Measurements from ENCODE around the gene SEPTIN1. TPM values are rescaled to one million over a fixed set of nuclear protein-coding genes. Genes with fewer than 3 reads are reported as not detected.
"Not testable (repeated sequence)": the region's sequence is repeated elsewhere in the genome, so short reads cannot be mapped to it uniquely, and the experiment has no call there.

SEPTIN1 gene
- total RNA-seq, 8 experiments from 2014 or later, result 1.8 to 8.3 (median 4.1) TPM

- H3K4me1 ChIP-seq (replicated peaks in 1 of 2), result peaks cover 10 to 23% of the 10 kb centered on the region in 2 donors
- in situ Hi-C loops (cut with MboI; ENCODE audit: low pct_unique_long_range_greater_than_20kb in 2 of 9, low sequenced_read_pairs in 9 of 9, unreplicated experiment in 9 of 9), result no loop called here
- no peak overlapping the region for H3K4me3 ChIP-seq
- 30 to 88% (median 65%) methylated on average over 1 to 6 of the region's 23 CpGs; no CpG with 5 or more reads in 5 of the 10 experiments for WGBS, 10 experiments
- no peak overlapping the region for H3K27ac ChIP-seq
- ATAC-seq (replicated peaks in 6 of 8), result no peak
Observed at GRCh38 chr16:30398661-30399434, 16.5 kb upstream of the SEPTIN1 start.

DNA sequence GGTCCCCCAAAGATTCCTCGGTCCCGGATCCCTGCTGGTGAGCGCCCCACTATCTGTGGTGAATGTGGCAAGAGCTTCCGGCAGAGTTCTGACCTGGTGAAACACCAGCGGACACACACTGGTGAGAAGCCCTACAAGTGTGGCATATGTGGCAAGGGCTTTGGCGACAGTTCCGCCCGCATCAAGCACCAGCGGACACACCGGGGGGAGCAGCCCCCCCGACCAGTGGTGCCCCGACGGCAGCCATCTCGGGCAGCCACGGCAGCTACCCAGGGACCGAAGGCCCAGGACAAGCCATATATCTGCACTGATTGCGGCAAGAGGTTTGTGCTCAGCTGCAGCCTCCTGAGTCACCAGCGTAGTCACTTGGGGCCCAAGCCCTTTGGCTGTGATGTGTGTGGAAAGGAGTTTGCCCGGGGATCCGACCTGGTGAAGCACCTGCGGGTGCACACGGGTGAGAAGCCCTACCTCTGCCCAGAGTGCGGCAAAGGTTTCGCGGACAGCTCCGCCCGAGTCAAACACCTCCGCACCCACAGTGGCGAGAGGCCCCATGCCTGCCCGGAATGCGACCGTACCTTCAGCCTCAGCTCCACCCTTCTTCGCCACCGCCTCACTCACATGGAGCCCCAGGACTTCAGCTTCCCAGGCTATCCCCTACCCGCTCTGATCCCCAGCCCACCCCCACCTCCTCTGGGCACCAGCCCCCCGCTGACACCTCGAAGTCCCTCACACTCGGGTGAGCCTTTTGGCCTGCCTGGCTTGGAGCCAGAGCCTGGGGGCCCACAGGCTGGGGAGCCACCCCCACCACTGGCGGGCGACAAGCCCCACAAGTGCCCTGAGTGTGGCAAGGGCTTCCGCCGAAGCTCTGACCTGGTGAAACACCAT lies 15.7 kb upstream of the SEPTIN1 start:
- 91 to 100% (median 98%) methylated on average over 1 to 20 of the region's 42 CpGs; no CpG with 5 or more reads in 7 of the 10 experiments for WGBS, 10 experiments
- Histone ChIP-seq H3K4me1 (replicated peaks in 1 of 2) (peaks cover 11 to 27% of the 10 kb centered on the region in 2 donors), H3K27ac (no peak overlapping the region), H3K4me3 (no peak overlapping the region)
- ATAC-seq (replicated peaks in 6 of 8), result no peak
- in situ Hi-C loops (cut with MboI; ENCODE audit: low pct_unique_long_range_greater_than_20kb in 2 of 9, low sequenced_read_pairs in 9 of 9, unreplicated experiment in 9 of 9), result no loop called here

DNA sequence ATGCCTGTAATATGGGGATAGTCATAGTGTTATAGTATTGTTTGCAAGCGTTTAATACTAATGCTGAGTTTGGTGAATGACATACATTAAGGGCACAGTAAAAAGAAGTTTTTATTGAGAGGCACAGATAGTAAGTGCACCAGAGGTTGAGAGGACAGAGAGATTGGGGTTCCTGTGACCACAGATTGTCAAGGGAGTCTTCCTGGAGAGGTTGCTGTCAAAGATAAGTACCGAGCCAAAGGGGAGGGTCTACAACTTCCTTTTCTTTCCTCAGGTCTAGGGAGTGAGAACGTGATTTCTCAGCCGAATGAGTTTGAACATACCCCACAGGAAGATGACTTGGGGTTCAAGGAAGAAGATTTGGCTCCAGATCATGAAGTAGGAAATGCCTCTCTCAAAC lies 14.7 kb upstream of the SEPTIN1 start:
- no peak for ATAC-seq (replicated peaks in 6 of 8)
- in situ Hi-C loops (cut with MboI; ENCODE audit: low pct_unique_long_range_greater_than_20kb in 2 of 9, low sequenced_read_pairs in 9 of 9, unreplicated experiment in 9 of 9), result no loop called here
- Histone ChIP-seq H3K4me3 (no peak overlapping the region), H3K27ac (no peak overlapping the region), H3K4me1 (replicated peaks in 1 of 2) (peaks cover 11 to 27% of the 10 kb centered on the region in 2 donors)
- WGBS, 10 experiments, result 67 to 100% (median 88%) methylated on average over 1 to 4 of the region's 4 CpGs; no CpG with 5 or more reads in 4 of the 10 experiments

GRCh38 chr16:30396627-30397026 lies 14.3 kb upstream of the SEPTIN1 start:
- H3K27ac ChIP-seq; ATAC-seq (replicated peaks in 6 of 8); in situ Hi-C loops (cut with MboI; ENCODE audit: low pct_unique_long_range_greater_than_20kb in 2 of 9, low sequenced_read_pairs in 9 of 9, unreplicated experiment in 9 of 9): not testable (repeated sequence)
- Histone ChIP-seq H3K4me3 (peak overlapping the region in 4 of 5 donors; percentile 93 to 98 (median 96)), H3K4me1 (replicated peaks in 1 of 2) (peaks cover 11 to 27% of the 10 kb centered on the region in 2 donors)
- WGBS, 10 experiments, result 71 to 96% (median 86%) methylated on average over 2 to 4 of the region's 4 CpGs; no CpG with 5 or more reads in 3 of the 10 experiments

GRCh38 chr16:30395992-30396585 lies 13.7 kb upstream of the SEPTIN1 start:
- H3K4me1 ChIP-seq (replicated peaks in 1 of 2), result peaks cover 11 to 27% of the 10 kb centered on the region in 2 donors
- peak overlapping the region; percentile 93 to 98 (median 95) for H3K4me3 ChIP-seq
- no peak for ATAC-seq (replicated peaks in 6 of 8)
- in situ Hi-C loops (cut with MboI; ENCODE audit: low pct_unique_long_range_greater_than_20kb in 2 of 9, low sequenced_read_pairs in 9 of 9, unreplicated experiment in 9 of 9), result no loop called here
- peak overlapping the region; percentile 93 to 99 for H3K27ac ChIP-seq
- WGBS, 10 experiments, result 12 to 42% (median 31%) methylated on average over 3 to 11 of the region's 13 CpGs

DNA sequence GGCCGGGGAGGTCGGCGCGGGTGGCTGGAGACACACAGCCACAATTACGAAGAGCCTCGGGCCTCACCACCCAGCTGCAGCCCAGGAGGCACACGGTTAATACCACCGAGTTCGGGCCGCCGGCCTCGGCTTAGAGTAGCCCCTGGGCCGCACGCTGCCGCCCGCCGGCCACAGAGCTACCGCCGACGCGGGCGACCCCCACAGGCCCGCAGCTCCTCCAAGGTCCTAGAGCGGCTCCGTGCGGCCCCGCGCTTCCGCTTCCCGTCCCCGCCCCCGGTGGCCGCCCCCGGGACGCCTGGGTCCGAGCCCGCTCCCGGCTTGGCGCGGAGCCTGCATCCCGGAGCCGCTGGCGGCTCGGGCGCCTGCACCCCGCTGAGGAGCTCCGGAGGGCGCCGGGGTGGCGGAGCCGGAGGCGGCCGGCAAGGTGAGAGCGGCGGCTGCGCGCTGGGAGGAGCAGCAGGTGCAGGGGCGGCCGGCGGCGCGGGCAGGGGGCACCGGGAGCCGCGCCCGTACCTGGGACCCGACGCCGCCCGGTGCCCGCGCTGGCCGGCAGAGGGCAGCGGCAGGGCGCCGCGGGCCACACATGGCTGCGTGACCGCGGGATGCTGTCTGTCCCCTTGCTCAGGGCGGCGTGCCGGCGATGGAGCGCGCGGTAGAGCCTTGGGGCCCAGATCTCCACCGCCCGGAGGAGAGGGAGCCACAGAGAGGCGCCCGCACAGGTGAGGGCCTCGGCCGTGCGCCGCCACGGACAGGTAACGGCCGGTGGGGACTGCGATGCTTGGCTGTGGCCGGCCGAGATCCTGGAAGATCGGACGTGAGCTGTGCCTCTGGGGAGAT lies 13.0 kb upstream of the SEPTIN1 start, which contains the start of gene ZNF48:
TSS of gene ZNF48 (plus strand) at position 266 of the 837 bp plus-strand sequence. CDS start at position 641, 375 bp downstream.
- in situ Hi-C loops (cut with MboI; ENCODE audit: low pct_unique_long_range_greater_than_20kb in 2 of 9, low sequenced_read_pairs in 9 of 9, unreplicated experiment in 9 of 9), result no loop called here
- peak within 1 kb of the TSS; percentile 93 to 99 for H3K27ac ChIP-seq
- H3K4me3 ChIP-seq, result peak within 1 kb of the TSS; percentile 93 to 98 (median 95)
- peak; percentile 91 to 95 (median 94) for ATAC-seq (replicated peaks in 6 of 8)
- H3K4me1 ChIP-seq (replicated peaks in 1 of 2), result peaks cover 11 to 23% of the 10 kb centered on the region in 2 donors
- 1 to 3% (median 2%) methylated on average over 6 to 17 of the region's 103 CpGs; no CpG with 5 or more reads in 7 of the 10 experiments for WGBS, 10 experiments

DNA sequence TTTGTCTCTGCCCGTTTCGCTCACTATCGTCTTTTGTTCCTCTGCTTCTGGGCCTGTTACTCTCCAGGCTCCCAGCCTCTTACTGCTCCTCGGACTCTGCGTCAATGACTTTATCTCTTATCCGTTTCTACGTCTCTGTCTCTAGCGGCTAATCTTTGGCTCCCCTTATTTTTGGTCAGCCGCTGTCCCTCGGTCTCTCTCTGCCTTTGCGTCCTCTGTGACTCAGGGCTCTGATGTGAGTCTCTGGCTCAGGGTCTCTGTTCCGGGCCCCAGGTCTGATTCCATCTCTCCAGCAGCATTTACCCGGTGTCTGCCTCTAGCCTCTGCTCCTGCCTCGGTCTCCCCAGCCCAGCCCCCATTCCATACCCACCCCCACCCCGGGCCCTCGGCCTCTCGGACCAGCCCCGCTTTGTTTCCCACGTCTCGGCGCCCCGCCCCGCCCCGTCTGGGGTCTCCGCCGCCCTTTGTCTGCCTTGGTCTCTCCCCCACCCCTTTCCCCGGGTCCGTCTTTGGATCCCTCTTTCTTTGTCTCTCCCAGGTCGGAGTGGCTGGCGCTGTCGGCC lies 12.3 kb upstream of the SEPTIN1 start:
- ATAC-seq (replicated peaks in 6 of 8), result peak in 7 of 8 experiments; percentile 5 to 39 (median 18)
- whole genome bisulfite sequencing, 10 experiments, result 0 to 33% (median 11%) methylated on average over 1 to 10 of the region's 31 CpGs; no CpG with 5 or more reads in 1 of the 10 experiments
- in situ Hi-C loops (cut with MboI; ENCODE audit: low pct_unique_long_range_greater_than_20kb in 2 of 9, low sequenced_read_pairs in 9 of 9, unreplicated experiment in 9 of 9), result no loop called here

DNA sequence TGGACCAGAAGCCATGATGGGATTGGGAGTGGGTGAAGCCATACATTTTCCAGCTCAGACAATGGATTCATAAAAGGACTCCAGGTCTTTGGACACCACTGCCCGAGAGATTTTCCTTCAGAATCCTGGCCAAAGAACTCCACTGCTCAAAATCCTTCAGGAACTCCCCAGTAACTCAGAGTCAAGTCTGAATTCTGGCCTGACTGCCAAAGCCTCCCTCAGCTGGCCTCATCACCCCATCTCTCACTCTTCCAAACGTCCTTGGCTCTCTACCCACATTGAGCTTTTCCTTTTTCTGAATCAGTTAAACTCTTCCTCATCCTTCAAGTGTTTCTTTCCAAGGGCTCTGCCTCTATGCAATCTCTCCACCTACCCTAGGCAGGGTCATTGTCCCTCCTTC lies 1.2 kb upstream of the SEPTIN1 start:
- Histone ChIP-seq H3K4me1 (replicated peaks in 1 of 2) (peaks cover 0 to 4% of the 10 kb centered on the region in 2 donors), H3K4me3 (no peak overlapping the region), H3K27ac (no peak overlapping the region)
- no peak for ATAC-seq (replicated peaks in 6 of 8)
- in situ Hi-C loops (cut with MboI; ENCODE audit: low pct_unique_long_range_greater_than_20kb in 2 of 9, low sequenced_read_pairs in 9 of 9, unreplicated experiment in 9 of 9), result no loop called here
- WGBS, 10 experiments, result 0 to 67% (median 57%) methylated on average over 1 to 2 of the region's 2 CpGs; no CpG with 5 or more reads in 3 of the 10 experiments

More for the DNA sequence above, 12.3 kb upstream of the SEPTIN1 start:
- peaks cover 10 to 20% of the 10 kb centered on the region in 2 donors for H3K4me1 ChIP-seq (replicated peaks in 1 of 2)
- H3K27ac ChIP-seq, result peak overlapping the region; percentile 93 to 99
- peak overlapping the region; percentile 93 to 98 (median 95) for H3K4me3 ChIP-seq

DNA sequence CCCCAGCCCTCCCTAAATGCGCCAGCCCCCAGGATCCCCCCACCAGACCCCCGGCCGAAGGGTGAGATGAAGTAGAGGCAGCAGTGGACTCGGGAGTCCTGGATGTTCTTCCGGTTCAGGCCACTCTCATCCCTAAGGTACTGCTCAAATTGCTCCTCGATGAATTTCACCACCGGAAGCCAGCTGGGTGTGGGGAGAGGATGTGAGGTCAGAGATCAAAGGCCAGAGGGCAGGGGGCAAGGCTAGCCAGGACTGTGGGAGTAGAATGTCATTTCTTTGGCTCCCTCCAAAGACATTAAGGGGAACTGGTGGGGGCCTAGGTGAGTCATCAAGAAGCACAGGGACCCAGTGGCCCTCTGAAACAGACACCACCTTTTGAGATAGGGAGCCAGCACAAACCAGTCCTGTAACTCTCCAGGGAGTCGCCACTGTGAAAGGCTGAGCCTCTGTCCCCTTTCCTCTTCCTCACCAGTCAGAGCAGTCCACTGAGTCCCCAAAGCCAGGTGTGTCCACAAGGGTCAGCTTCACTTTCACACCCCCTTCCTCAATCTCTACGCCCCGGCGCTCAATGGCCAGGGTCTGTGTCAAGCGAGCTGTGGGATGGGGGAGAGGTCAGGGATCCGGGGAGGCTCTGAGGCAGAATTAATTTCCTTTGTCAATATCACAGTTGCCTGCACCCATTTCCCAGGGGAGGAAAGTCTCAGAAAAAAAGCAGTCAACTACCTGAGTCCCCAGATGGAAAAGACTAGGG lies 895 bp downstream of the SEPTIN1 start:
- no peak for ATAC-seq (replicated peaks in 6 of 8)
- Histone ChIP-seq H3K4me3 (no peak overlapping the region), H3K27ac (no peak overlapping the region), H3K4me1 (replicated peaks in 1 of 2) (peaks cover 8 to 12% of the 10 kb centered on the region in 2 donors)
- in situ Hi-C loops (cut with MboI; ENCODE audit: low pct_unique_long_range_greater_than_20kb in 2 of 9, low sequenced_read_pairs in 9 of 9, unreplicated experiment in 9 of 9), result no loop called here
- WGBS, 10 experiments, result 75 to 100% (median 87%) methylated on average over 2 to 4 of the region's 13 CpGs; no CpG with 5 or more reads in 7 of the 10 experiments

GRCh38 chr16:30380803-30381208 lies 1.6 kb downstream of the SEPTIN1 start:
- no peak for ATAC-seq (replicated peaks in 6 of 8)
- Histone ChIP-seq H3K4me3 (no peak overlapping the region), H3K27ac (no peak overlapping the region), H3K4me1 (replicated peaks in 1 of 2) (peaks cover 8 to 12% of the 10 kb centered on the region in 2 donors)
- in situ Hi-C loops (cut with MboI; ENCODE audit: low pct_unique_long_range_greater_than_20kb in 2 of 9, low sequenced_read_pairs in 9 of 9, unreplicated experiment in 9 of 9), result no loop called here
- WGBS, 10 experiments, result 0 to 100% (median 83%) methylated on average over 1 to 3 of the region's 6 CpGs; no CpG with 5 or more reads in 4 of the 10 experiments

Data from motor neuron (in vitro differentiated cells).